ENCODE data around the gene RPS2.

Gene RPS2

DNA sequence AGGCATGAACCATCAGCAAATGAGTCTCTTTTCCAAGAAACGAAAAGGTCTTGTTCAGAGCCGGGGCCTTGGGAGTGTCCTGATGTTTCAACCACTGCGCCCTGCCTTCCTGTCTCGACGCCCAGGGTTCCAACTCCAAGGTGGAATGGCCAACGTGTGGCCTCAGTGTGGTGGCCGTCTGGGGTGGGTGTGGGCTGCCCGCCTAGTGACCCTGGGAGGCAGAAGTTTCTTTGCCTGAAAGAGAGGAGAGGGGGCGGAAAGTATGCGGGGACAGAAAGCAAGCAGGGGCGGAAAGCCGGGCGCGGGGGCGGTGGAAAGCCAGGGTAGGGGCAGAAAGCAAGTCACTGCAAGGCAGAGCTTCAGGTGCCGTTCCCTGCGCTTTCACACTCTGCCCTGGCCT, 25.7 kb downstream of the RPS2 start:
- H3K4me2 ChIP-seq (ENCODE audit: low read length): no peak overlapping the region
- peaks cover 19% of the 10 kb centered on the region for H3K79me2 ChIP-seq (ENCODE audit: low read length)
- no peaks in the 10 kb centered on the region for H3K9me3 ChIP-seq (ENCODE audit: insufficient read depth, low read length)
- peaks cover 32% of the 10 kb centered on the region for H3K36me3 ChIP-seq (replicated peaks; ENCODE audit: low read depth, low read length)
- no peak for TF ChIP-seq EZH2phosphoT487 (IDR thresholded peaks at IDR 0.05; ENCODE audit: low read depth)
- TF ChIP-seq CTCF (IDR thresholded peaks at IDR 0.05; ENCODE audit: low read depth, low read length): no peak
- no peaks in the 10 kb centered on the region for H3K27me3 ChIP-seq (ENCODE audit: low read depth, low read length)
- no peak overlapping the region for H3K27ac ChIP-seq (ENCODE audit: low read length)
- H2AFZ ChIP-seq (ENCODE audit: low read depth, low read length): no peak overlapping the region
- no peak overlapping the region for H3K4me3 ChIP-seq (ENCODE audit: low read length)
- H3K9ac ChIP-seq (ENCODE audit: low read length): no peak overlapping the region
- peaks cover 23% of the 10 kb centered on the region for H3K4me1 ChIP-seq (ENCODE audit: low read length)
- peaks cover 15% of the 10 kb centered on the region for H4K20me1 ChIP-seq (ENCODE audit: insufficient read depth, low read length)

GRCh38 chr16:1938316-1938715, 26.3 kb downstream of the RPS2 start:
- peaks cover 32% of the 10 kb centered on the region for H3K36me3 ChIP-seq (replicated peaks; ENCODE audit: low read depth, low read length)
- H3K9ac ChIP-seq (ENCODE audit: low read length): no peak overlapping the region
- peaks cover 19% of the 10 kb centered on the region for H3K79me2 ChIP-seq (ENCODE audit: low read length)
- no peak overlapping the region for H3K4me3 ChIP-seq (ENCODE audit: low read length)
- no peak overlapping the region for H3K4me2 ChIP-seq (ENCODE audit: low read length)
- H3K9me3 ChIP-seq (ENCODE audit: insufficient read depth, low read length): no peaks in the 10 kb centered on the region
- H3K27ac ChIP-seq (ENCODE audit: low read length): no peak overlapping the region
- no peaks in the 10 kb centered on the region for H3K27me3 ChIP-seq (ENCODE audit: low read depth, low read length)
- TF ChIP-seq EZH2phosphoT487 (IDR thresholded peaks at IDR 0.05; ENCODE audit: low read depth): no peak
- no peak for TF ChIP-seq CTCF (IDR thresholded peaks at IDR 0.05; ENCODE audit: low read depth, low read length)
- no peak overlapping the region for H2AFZ ChIP-seq (ENCODE audit: low read depth, low read length)
- H4K20me1 ChIP-seq (ENCODE audit: insufficient read depth, low read length): peaks cover 15% of the 10 kb centered on the region
- peaks cover 21% of the 10 kb centered on the region for H3K4me1 ChIP-seq (ENCODE audit: low read length)

DNA sequence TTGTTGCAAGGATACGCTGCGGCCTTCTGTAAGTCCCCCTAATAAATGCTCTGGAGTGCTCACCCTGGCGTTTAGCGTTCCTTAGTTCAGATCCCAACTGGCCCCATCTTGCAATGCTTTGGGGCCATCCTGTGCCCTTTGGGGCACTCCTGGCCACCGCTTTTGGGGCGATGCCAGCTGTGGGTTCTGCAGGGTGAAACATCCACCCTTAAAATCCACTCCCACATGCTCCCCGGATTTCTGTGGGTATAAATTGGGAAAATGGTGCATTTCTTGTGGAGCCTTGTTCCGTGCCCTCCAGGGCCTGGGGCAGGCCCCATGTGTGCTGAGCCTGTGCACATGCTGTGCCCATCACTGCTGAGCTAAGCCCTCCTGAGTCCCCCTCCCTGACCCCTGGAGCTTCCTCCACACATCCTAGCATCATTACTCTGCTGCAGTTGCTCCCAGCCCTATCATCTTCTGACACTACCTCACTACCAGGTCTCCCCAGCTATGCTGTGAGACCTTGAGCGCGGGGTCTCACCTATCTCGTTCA, 27.6 kb downstream of the RPS2 start:
- Histone ChIP-seq H3K4me3 (ENCODE audit: low read length) (no peak overlapping the region), H3K36me3 (replicated peaks; ENCODE audit: low read depth, low read length) (peaks cover 32% of the 10 kb centered on the region), H3K27me3 (ENCODE audit: low read depth, low read length) (no peaks in the 10 kb centered on the region), H2AFZ (ENCODE audit: low read depth, low read length) (no peak overlapping the region), H3K9me3 (ENCODE audit: insufficient read depth, low read length) (no peaks in the 10 kb centered on the region), H4K20me1 (ENCODE audit: insufficient read depth, low read length) (peaks cover 15% of the 10 kb centered on the region), H3K4me1 (ENCODE audit: low read length) (peaks cover 19% of the 10 kb centered on the region), H3K79me2 (ENCODE audit: low read length) (peaks cover 9% of the 10 kb centered on the region), H3K4me2 (ENCODE audit: low read length) (no peak overlapping the region), H3K27ac (ENCODE audit: low read length) (no peak overlapping the region), H3K9ac (ENCODE audit: low read length) (no peak overlapping the region)
- TF ChIP-seq EZH2phosphoT487 (IDR thresholded peaks at IDR 0.05; ENCODE audit: low read depth) (no peak), CTCF (IDR thresholded peaks at IDR 0.05; ENCODE audit: low read depth, low read length) (no peak)

GRCh38 chr16:1933097-1933661, 31.4 kb downstream of the RPS2 start:
- Histone ChIP-seq H3K79me2 (ENCODE audit: low read length) (no peaks in the 10 kb centered on the region), H4K20me1 (ENCODE audit: insufficient read depth, low read length) (no peaks in the 10 kb centered on the region), H3K27me3 (ENCODE audit: low read depth, low read length) (no peaks in the 10 kb centered on the region), H3K9ac (ENCODE audit: low read length) (no peak overlapping the region), H3K9me3 (ENCODE audit: insufficient read depth, low read length) (no peaks in the 10 kb centered on the region), H3K27ac (ENCODE audit: low read length) (no peak overlapping the region), H3K4me3 (ENCODE audit: low read length) (no peak overlapping the region), H3K36me3 (replicated peaks; ENCODE audit: low read depth, low read length) (peaks cover 11% of the 10 kb centered on the region), H2AFZ (ENCODE audit: low read depth, low read length) (no peak overlapping the region), H3K4me2 (ENCODE audit: low read length) (no peak overlapping the region), H3K4me1 (ENCODE audit: low read length) (peaks cover 8% of the 10 kb centered on the region; the same call in 1 of the 2 replicates)
- TF ChIP-seq EZH2phosphoT487 (IDR thresholded peaks at IDR 0.05; ENCODE audit: low read depth): no peak
